Measurements from ENCODE around the gene KRT14. TPM values are rescaled to one million over a fixed set of nuclear protein-coding genes. Genes with fewer than 3 reads are reported as not detected.

Gene KRT14
- polyA plus RNA-seq, 3 donors, result not detected

DNA sequence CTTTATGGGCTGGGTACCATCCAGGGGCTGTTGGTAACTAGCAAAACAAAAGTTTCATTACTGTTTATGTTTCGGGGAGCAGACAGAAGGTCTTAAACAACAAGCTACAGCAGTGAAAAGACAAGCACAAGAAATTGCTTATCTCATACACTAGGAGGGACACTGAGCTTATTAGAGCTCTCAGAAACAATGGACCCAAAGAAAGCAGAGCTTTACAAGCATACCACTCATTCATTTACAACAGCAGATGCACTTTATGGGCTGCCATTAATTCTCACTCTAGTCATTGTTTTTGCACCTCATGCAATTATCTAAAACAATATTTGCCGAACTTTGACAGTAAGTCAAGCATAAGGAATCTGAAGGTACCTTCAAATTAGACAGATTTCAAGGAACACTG, 15.8 kb upstream of the KRT14 start:
- WGBS (ENCODE audit: insufficient coverage), result 88% methylated on average over 1 of the region's 2 CpGs
- no peaks in the 10 kb centered on the region for H3K36me3 Mint-ChIP-seq
- H3K27ac ChIP-seq (ENCODE audit: low read depth in 1 of 2, low read length in 2 of 2), result no peak overlapping the region
- no peak for DNase-seq
- TF ChIP-seq, protein P1, sequence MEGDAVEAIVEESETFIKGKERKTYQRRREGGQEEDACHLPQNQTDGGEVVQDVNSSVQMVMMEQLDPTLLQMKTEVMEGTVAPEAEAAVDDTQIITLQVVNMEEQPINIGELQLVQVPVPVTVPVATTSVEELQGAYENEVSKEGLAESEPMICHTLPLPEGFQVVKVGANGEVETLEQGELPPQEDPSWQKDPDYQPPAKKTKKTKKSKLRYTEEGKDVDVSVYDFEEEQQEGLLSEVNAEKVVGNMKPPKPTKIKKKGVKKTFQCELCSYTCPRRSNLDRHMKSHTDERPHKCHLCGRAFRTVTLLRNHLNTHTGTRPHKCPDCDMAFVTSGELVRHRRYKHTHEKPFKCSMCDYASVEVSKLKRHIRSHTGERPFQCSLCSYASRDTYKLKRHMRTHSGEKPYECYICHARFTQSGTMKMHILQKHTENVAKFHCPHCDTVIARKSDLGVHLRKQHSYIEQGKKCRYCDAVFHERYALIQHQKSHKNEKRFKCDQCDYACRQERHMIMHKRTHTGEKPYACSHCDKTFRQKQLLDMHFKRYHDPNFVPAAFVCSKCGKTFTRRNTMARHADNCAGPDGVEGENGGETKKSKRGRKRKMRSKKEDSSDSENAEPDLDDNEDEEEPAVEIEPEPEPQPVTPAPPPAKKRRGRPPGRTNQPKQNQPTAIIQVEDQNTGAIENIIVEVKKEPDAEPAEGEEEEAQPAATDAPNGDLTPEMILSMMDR (IDR thresholded peaks at IDR 0.05), result no peak
- H3K9ac ChIP-seq (ENCODE audit: insufficient read depth, low read length, poor library complexity, severe bottlenecking), result no peak overlapping the region
- H3K27me3 Mint-ChIP-seq (ENCODE audit: low read depth in 3 of 3), result peaks cover 2 to 11% (median 2%) of the 10 kb centered on the region in 3 donors
- intact Hi-C loops (cut with micrococcal nuclease), result no loop called here
- no peak overlapping the region for H2AFZ ChIP-seq (ENCODE audit: insufficient read depth, low read depth, low read length, poor library complexity, severe bottlenecking)
- H4K20me1 ChIP-seq (ENCODE audit: insufficient read depth, low read length), result no peaks in the 10 kb centered on the region
- no peak overlapping the region for H3K27ac Mint-ChIP-seq
- H3K9me3 ChIP-seq (replicated peaks in 1 of 2; ENCODE audit: control insufficient read depth in 1 of 2, insufficient read depth in 1 of 2, low read length in 2 of 2), result peaks cover 7 to 11% of the 10 kb centered on the region in 2 donors
- peaks cover 11 to 18% (median 13%) of the 10 kb centered on the region in 7 donors for H3K9me3 Mint-ChIP-seq
- H3K27me3 ChIP-seq (ENCODE audit: control insufficient read depth in 2 of 2, insufficient read depth in 2 of 2, low read length in 2 of 2), result no peaks in the 10 kb centered on the region
- no peak overlapping the region for H3K4me3 Mint-ChIP-seq
- H3K4me2 ChIP-seq (replicated peaks; ENCODE audit: extremely low read depth, low read length, poor library complexity, severe bottlenecking), result no peak overlapping the region
- H3K4me1 Mint-ChIP-seq, result no peaks in the 10 kb centered on the region
- H3K4me3 ChIP-seq (replicated peaks in 1 of 3; ENCODE audit: low read depth in 2 of 3, low read length in 3 of 3), result no peak overlapping the region
- no peaks in the 10 kb centered on the region for H3K79me2 ChIP-seq (ENCODE audit: insufficient read depth, low read length)
- H3K4me1 ChIP-seq (ENCODE audit: control insufficient read depth in 1 of 2, insufficient read depth in 2 of 2, low read length in 2 of 2), result no peaks in the 10 kb centered on the region
- no peaks in the 10 kb centered on the region for H3K36me3 ChIP-seq (replicated peaks in 1 of 2; ENCODE audit: control insufficient read depth in 1 of 2, insufficient read depth in 2 of 2, low read length in 2 of 2)

GRCh38 chr17:41600318-41600717, 13.6 kb upstream of the KRT14 start:
- no peak for DNase-seq
- TF ChIP-seq, protein P1 (IDR thresholded peaks at IDR 0.05), result no peak
- H2AFZ ChIP-seq (ENCODE audit: insufficient read depth, low read depth, low read length, poor library complexity, severe bottlenecking), result no peak overlapping the region
- 100% methylated on average over 2 of the region's 4 CpGs for WGBS (ENCODE audit: insufficient coverage)
- H3K4me2 ChIP-seq (replicated peaks; ENCODE audit: extremely low read depth, low read length, poor library complexity, severe bottlenecking), result no peak overlapping the region
- Mint-ChIP-seq H3K27ac (no peak overlapping the region), H3K36me3 (no peaks in the 10 kb centered on the region), H3K9me3 (peaks cover 0 to 6% (median 0%) of the 10 kb centered on the region in 7 donors), H3K4me1 (no peaks in the 10 kb centered on the region), H3K4me3 (no peak overlapping the region), H3K27me3 (ENCODE audit: low read depth in 3 of 3) (peaks cover 0 to 8% (median 6%) of the 10 kb centered on the region in 3 donors)
- H3K27ac ChIP-seq (ENCODE audit: low read depth in 1 of 2, low read length in 2 of 2), result no peak overlapping the region
- no peaks in the 10 kb centered on the region for H3K9me3 ChIP-seq (replicated peaks in 1 of 2; ENCODE audit: control insufficient read depth in 1 of 2, insufficient read depth in 1 of 2, low read length in 2 of 2)
- H4K20me1 ChIP-seq (ENCODE audit: insufficient read depth, low read length), result no peaks in the 10 kb centered on the region
- H3K27me3 ChIP-seq (ENCODE audit: control insufficient read depth in 2 of 2, insufficient read depth in 2 of 2, low read length in 2 of 2), result no peaks in the 10 kb centered on the region
- H3K36me3 ChIP-seq (replicated peaks in 1 of 2; ENCODE audit: control insufficient read depth in 1 of 2, insufficient read depth in 2 of 2, low read length in 2 of 2), result no peaks in the 10 kb centered on the region
- no peak overlapping the region for H3K9ac ChIP-seq (ENCODE audit: insufficient read depth, low read length, poor library complexity, severe bottlenecking)
- no peak overlapping the region for H3K4me3 ChIP-seq (replicated peaks in 1 of 3; ENCODE audit: low read depth in 2 of 3, low read length in 3 of 3)
- H3K4me1 ChIP-seq (ENCODE audit: control insufficient read depth in 1 of 2, insufficient read depth in 2 of 2, low read length in 2 of 2), result no peaks in the 10 kb centered on the region
- intact Hi-C loops (cut with micrococcal nuclease), result no loop called here
- no peaks in the 10 kb centered on the region for H3K79me2 ChIP-seq (ENCODE audit: insufficient read depth, low read length)
